ENCODE data around the gene FAM184B.
"Not testable (repeated sequence)": the region's sequence is repeated elsewhere in the genome, so short reads cannot be mapped to it uniquely, and the experiment has no call there.

Gene FAM184B

DNA sequence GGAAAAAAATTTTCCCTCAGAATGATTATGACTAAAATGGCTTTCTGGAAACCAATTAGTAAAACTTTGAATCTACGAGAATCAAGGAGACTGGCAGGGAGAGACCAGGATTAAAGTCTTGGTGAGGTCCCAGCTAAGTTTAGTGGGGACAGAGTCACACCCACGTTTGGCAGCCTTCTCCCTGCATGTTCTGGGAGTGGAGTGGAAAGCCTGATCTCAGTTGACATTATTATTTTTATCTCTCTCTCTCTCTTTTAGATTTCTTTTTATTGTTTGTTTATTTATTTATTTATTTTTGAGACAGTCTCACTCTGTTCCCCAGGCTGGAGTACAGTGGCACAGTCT lies 99.2 kb downstream of the FAM184B start:
- DNase-seq (ENCODE audit: low spot score): no peak

GRCh38 chr4:17681281-17682221 lies 99.9 kb downstream of the FAM184B start:
- no peak for DNase-seq (ENCODE audit: low spot score)

GRCh38 chr4:17680559-17681280 lies 100.7 kb downstream of the FAM184B start:
- DNase-seq (ENCODE audit: low spot score): no peak

GRCh38 chr4:17670423-17670822 lies 111.0 kb downstream of the FAM184B start:
- no peak for DNase-seq (ENCODE audit: low spot score)

DNA sequence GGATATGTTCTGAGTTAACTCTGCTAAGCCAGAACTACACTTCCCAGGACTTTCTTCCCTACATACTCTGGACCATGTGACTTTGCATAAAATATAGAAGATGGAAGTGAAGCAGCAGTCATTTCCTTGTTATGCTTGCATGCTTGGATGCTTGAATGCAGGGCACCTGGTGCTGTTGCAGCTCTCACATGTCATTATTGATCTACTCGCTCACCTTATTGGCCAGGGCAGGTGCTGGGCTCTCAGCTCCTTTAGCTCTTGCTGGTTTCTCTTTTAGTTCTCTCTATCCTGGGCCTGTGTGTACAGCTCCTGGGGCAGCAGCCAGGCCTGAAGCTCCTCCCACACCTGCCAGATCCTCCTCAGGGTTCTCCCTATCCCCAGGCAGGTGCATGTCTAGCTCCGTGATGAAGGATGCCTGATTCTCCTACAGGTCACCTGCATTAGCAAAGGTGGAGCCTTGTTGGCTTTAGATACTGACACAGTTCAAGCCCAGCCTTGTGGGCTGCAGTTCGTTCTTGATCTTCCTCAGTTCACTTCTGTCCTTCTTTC lies 113.7 kb downstream of the FAM184B start:
- DNase-seq (ENCODE audit: low spot score): no peak

GRCh38 chr4:17667253-17667652 lies 114.2 kb downstream of the FAM184B start:
- no peak for DNase-seq (ENCODE audit: low spot score)

- no peak for DNase-seq (ENCODE audit: low spot score)
These were observed 115.6 kb downstream of the FAM184B start for GRCh38 chr4:17665852-17666251.

GRCh38 chr4:17665346-17665745 lies 116.1 kb downstream of the FAM184B start:
- DNase-seq (ENCODE audit: low spot score): no peak

GRCh38 chr4:17664755-17665154 lies 116.7 kb downstream of the FAM184B start:
- no peak for DNase-seq (ENCODE audit: low spot score)

DNA sequence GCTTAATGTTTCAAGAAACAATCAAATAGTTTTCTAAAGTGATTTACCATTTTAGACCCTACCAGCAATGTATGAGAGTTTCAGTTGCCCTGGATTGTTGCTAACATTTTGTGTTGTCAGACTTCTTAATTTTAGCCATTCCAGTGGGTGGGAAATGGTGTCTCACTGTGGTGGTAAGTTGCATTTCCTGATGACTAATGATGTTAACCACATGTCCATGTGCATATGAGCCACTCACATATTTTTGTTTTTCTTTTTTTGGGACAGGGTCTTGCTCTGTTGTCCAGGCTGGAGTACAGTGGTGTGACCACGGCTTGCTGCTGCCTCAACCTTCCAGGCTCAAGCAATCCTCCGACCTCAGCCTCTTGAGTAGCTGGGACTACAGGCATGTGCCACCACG lies 118.7 kb downstream of the FAM184B start:
- DNase-seq (ENCODE audit: low spot score): no peak

DNA sequence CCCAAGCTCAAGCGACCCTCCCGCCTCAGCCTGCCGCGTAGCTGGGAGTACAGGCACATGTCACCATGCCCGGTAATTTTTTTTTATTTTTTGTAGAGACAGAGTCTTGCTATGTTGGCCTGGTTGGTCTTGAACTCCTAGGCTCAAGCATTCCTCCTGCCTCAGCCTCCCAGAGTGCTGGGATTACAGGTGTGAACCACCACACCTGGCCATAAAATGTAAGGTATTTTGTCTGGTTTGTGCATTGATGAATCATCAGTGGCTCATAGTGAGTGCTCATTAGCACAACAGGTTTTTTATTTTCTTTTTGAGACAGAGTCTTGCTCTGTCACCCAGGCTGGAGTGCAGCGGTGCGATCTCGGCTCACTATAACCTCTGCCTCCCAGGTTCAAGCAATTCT lies 122.2 kb downstream of the FAM184B start:
- not testable (repeated sequence) for DNase-seq (ENCODE audit: low spot score)

GRCh38 chr4:17657849-17658248 lies 123.6 kb downstream of the FAM184B start:
- DNase-seq (ENCODE audit: low spot score): no peak

DNA sequence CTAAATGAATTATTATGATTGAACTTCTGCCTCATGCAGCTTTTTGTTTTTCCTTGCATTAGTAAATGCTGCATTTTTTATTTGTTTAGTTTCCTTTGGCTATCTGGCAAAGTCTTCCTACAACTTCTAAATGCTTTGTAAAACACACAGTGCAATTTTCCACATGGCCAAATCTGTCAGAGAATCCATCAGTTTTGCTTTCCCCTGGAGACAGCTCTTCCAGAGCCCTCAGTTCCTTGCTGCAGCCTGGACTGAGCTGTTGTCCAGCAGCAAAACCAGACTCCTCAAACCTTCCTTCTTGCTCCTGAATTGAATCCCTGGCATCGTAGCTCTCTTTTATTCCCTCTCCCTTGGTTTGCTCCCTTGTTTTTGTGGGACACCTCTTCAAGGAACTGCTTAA lies 124.3 kb downstream of the FAM184B start:
- DNase-seq (ENCODE audit: low spot score): no peak

DNA sequence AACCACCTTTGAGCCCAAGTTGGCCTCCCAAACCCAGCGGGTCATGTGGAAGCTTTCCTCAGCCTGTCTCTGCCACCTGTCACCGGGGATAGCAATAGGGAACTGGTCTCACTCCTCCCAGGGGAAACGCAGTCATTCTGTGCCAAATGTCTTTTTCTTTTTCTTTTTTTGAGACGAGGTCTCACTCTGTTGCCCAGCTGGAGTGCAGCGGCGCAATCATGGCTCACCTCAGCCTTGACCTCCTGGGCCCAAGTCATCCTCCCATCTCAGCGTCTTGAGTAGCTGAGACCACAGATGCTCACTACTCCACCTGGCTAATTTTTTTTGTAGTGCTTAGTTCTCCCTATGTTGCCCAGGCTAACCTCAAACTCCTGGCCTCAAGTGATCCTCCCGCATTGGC lies 126.7 kb downstream of the FAM184B start:
- DNase-seq (ENCODE audit: low spot score): no peak

DNA sequence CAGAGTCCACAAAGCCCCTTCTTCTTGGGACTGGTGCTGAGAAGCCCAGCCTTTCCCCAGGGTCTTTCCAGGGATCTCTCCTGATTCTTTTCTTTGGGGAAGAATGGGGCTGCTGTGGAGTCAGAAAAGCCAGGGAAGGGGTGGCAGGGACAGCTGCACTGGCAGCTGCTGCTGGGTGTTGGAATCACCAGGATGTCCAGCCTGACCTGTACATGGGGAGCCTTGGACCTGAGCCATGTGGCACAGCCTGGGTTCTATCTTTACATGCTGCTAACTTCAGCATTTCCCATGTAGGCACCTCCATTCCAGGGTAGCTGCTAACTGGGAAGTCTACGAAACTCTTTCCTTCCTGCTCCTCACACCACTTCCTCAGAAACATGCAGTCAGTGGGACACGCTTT lies 131.0 kb downstream of the FAM184B start:
- no peak for DNase-seq (ENCODE audit: low spot score)

DNA sequence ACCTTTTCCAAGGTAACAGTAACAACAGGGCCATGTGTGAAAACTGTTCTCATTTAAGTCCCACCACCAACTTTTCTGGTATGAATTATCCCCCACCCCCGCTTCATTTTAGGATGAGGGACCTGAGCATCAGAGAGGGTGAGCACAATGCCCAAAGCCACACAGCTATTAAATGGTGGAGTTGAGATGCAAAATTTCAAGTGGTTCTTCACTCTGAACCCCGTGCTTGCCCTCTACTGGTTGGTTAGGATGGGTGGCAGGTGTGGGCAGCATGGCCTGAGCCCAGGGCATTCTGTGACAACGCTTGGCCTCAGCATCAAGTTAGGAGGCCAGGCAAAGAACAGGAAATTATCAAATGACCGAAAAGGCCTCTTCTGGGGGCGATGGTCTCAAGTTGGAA lies 133.5 kb downstream of the FAM184B start:
- no peak for DNase-seq (ENCODE audit: low spot score)

DNA sequence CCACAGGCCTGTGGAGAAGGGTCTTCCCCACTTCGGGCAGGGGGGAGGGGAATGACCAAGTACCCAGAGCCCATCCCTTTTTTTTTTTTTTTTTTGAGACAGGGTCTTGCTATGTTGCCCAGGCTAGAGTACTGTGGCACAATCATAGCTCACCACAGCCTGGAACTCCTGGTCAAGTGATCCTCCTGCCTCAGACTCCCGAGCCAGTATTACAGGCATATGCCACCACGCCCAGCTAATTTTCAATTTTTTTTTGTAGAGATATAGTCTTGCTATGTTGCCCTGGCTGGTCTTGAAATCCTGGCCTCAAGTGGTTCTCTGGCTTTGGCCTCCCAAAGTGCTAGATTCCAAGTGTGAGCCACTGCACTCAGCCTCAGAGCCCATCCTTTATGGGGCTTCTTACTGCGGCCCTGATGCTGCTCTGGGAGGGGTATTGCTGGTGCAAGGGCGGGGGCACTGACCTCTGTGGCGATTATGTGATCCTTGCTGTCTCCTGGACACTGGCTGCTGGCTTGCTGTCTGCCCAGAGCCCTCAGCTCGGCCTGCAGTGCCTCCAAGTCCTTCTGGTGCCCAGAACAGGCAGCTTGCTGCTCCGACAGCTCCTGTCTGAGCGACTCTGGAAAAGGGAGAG lies 134.1 kb downstream of the FAM184B start:
- no peak for DNase-seq (ENCODE audit: low spot score)

- DNase-seq (ENCODE audit: low spot score): no peak
These were observed 134.7 kb downstream of the FAM184B start for GRCh38 chr4:17646693-17647092.

GRCh38 chr4:17642398-17642783 lies 139.0 kb downstream of the FAM184B start:
- no peak for DNase-seq (ENCODE audit: low spot score)

DNA sequence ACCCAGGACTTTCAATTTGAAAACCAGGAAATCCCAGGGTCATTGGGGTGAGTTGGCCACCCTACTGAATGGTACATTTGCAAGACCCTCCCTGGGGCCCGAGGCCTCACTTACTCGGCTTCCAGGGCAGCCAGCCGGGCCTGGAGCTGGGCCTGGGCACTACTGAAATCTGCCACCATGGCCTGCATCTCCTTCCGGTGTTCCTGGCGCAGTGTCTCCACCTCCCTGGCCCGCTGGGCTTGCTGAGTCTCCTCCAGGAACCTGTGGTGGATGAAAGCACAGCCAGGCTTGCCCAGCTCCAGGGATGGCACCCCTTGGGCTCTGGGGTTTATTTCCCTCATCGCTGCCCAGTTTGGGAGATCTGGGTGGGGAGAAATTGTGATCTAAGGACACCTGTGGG lies 142.3 kb downstream of the FAM184B start:
- no peak for DNase-seq (ENCODE audit: low spot score)

- peak; percentile 92 for DNase-seq (ENCODE audit: low spot score)
These were observed 144.5 kb downstream of the FAM184B start for GRCh38 chr4:17636696-17637622.

DNA sequence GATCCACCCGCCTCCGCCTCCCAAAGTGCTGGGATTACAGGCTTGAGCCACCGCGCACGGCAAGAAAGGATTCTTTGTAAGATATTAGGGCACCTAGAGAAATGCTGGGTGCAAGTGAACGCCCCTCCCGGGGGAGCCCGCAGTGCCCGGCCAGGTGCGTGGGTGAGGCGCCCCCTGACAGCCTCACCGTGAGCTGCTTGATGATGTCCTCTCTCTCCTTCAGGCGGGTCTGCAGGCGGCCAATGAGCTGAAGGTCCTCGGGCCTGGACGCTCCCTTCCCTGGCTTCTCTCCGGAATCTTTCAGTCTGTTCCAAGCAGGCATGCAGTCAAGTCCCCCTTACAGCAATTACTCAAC lies 145.1 kb downstream of the FAM184B start:
- no peak for DNase-seq (ENCODE audit: low spot score)
